HG03060 (cell line): ENCODE measurements around the gene CIDEB.

Experiments used
- ATAC-seq: cut with Tn5 transposase; IDR thresholded peaks from one replicate; pipeline ENCODE4 v1.9.1; 2021; ENCODE audit warnings: low read depth, moderate number of reproducible peaks; ENCODE audit not compliant: unreplicated experiment

The CIDEB gene

GRCh38 chr14:24313913-24314312 is 6.1 kb upstream of the CIDEB start:
- no peak for ATAC-seq

GRCh38 chr14:24312736-24313507 is 5.1 kb upstream of the CIDEB start:
- no peak for ATAC-seq

- ATAC-seq: no peak
Observed at GRCh38 chr14:24311837-24312615, 4.2 kb upstream of the CIDEB start.

- ATAC-seq: peak; percentile 46
Observed at GRCh38 chr14:24310646-24311604, 3.1 kb upstream of the CIDEB start, which contains the start of gene LTB4R. Gene LTB4R, plus strand, starts transcription at chr14:24311502. Its CDS starts 4,150 bp downstream, at chr14:24315652.

- ATAC-seq: no peak
Observed at GRCh38 chr14:24310265-24310645, 2.5 kb upstream of the CIDEB start.

- ATAC-seq: no peak
Observed at GRCh38 chr14:24309538-24310264, 1.9 kb upstream of the CIDEB start, which contains the start of gene LTB4R2. Gene LTB4R2, plus strand, starts transcription at chr14:24310140. Its CDS starts 525 bp downstream, at chr14:24310665.

- ATAC-seq: no peak
Observed at GRCh38 chr14:24308342-24309124, 756 bp upstream of the CIDEB start.

- no peak for ATAC-seq
Observed at GRCh38 chr14:24307156-24307574, 612 bp downstream of the CIDEB start.

- no peak for ATAC-seq
Observed at GRCh38 chr14:24304019-24304387, 3.8 kb downstream of the CIDEB start.

GRCh38 chr14:24300326-24300980 is 7.3 kb downstream of the CIDEB start:
- ATAC-seq: no peak

GRCh38 chr14:24299255-24300191 is 8.3 kb downstream of the CIDEB start, which contains the start of the genes DHRS1 and NOP9:
Gene DHRS1, minus strand, starts transcription at chr14:24299780. Its CDS starts 674 bp downstream, at chr14:24299106.
Gene NOP9, plus strand, starts transcription at chr14:24299850. Its CDS starts 105 bp downstream, at chr14:24299955.
- ATAC-seq: peak; percentile 42

GRCh38 chr14:24298892-24299254 is 8.9 kb downstream of the CIDEB start:
- ATAC-seq: no peak

- no peak for ATAC-seq
Observed at GRCh38 chr14:24297190-24297964, 10.4 kb downstream of the CIDEB start.

- ATAC-seq: no peak
Observed at GRCh38 chr14:24296341-24297157, 11.2 kb downstream of the CIDEB start.

- no peak for ATAC-seq
Observed at GRCh38 chr14:24293525-24293924, 14.3 kb downstream of the CIDEB start.
